ENCODE data around the gene POGZ. TPM values are rescaled to one million over a fixed set of nuclear protein-coding genes. Genes with fewer than 3 reads are reported as not detected.

The POGZ gene
- total RNA-seq, 1 experiment from 2014 or later, result 98.4 TPM

DNA sequence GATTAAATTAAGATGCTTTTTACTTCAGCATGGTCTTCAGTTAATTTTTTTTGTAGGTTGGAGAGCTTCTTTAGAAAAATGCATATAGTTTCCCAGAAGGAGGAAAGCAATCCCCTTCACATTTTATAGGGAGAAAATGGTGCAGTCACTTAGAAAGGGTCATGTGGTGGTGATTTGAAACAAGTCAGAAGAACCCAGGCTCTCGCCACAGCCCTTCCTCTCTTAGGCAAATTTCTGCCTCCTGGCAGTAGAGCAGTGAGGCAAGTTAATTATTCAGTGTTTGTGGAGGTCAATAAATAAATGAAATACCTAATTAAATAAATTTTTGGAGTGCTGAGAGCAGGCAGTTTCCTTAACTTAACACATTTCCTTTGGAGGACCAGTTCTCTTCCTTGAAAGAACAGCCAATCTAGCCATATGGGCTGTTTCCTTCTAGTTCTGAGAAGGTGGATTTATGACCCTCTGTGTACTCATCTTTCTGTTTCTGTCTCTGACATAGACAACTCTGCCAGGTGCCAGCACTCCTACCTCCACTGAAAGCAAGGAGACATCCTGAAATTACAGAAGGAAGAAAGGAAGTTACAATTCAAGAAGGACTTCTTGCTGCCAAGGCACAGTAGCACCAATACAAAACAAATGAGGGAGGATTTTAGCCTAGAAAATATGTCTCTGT is 19.0 kb upstream of the POGZ start:
- POLR2A ChIA-PET (ENCODE audit: low non-redundant PET), result no interaction called here
- peaks cover 6% of the 10 kb centered on the region for H3K4me1 ChIP-seq (ENCODE audit: insufficient read depth, low read length, poor library complexity, severe bottlenecking)
- CTCF ChIA-PET, result no interaction called here
- H3K9me3 ChIP-seq (ENCODE audit: low read depth, low read length, poor library complexity, severe bottlenecking), result no peaks in the 10 kb centered on the region
- TF ChIP-seq, protein P1, sequence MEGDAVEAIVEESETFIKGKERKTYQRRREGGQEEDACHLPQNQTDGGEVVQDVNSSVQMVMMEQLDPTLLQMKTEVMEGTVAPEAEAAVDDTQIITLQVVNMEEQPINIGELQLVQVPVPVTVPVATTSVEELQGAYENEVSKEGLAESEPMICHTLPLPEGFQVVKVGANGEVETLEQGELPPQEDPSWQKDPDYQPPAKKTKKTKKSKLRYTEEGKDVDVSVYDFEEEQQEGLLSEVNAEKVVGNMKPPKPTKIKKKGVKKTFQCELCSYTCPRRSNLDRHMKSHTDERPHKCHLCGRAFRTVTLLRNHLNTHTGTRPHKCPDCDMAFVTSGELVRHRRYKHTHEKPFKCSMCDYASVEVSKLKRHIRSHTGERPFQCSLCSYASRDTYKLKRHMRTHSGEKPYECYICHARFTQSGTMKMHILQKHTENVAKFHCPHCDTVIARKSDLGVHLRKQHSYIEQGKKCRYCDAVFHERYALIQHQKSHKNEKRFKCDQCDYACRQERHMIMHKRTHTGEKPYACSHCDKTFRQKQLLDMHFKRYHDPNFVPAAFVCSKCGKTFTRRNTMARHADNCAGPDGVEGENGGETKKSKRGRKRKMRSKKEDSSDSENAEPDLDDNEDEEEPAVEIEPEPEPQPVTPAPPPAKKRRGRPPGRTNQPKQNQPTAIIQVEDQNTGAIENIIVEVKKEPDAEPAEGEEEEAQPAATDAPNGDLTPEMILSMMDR (conservative IDR thresholded peaks at IDR 0.05; ENCODE audit: low read depth, low read length), result no peak
- no peak for TF ChIP-seq EZH2 (IDR thresholded peaks at IDR 0.05; ENCODE audit: borderline replicate concordance, low read depth, low read length, poor library complexity, severe bottlenecking)
- no peaks in the 10 kb centered on the region for H3K36me3 ChIP-seq (ENCODE audit: insufficient read depth, low read length, poor library complexity, severe bottlenecking)
- no TSS peak for BruUV-seq (replicated peaks)
- DNase-seq (ENCODE audit: low spot score), result no peak
- no peak overlapping the region for H3K4me3 ChIP-seq (ENCODE audit: low read depth, low read length, poor library complexity, severe bottlenecking)
- no peak overlapping the region for H3K27ac ChIP-seq (ENCODE audit: low read depth, low read length, poor library complexity, severe bottlenecking)
- H3K27me3 ChIP-seq (replicated peaks; ENCODE audit: insufficient read depth, low read depth, low read length, poor library complexity), result no peaks in the 10 kb centered on the region
- intact Hi-C loops (cut with micrococcal nuclease; ENCODE audit: unreplicated experiment), result no loop called here

DNA sequence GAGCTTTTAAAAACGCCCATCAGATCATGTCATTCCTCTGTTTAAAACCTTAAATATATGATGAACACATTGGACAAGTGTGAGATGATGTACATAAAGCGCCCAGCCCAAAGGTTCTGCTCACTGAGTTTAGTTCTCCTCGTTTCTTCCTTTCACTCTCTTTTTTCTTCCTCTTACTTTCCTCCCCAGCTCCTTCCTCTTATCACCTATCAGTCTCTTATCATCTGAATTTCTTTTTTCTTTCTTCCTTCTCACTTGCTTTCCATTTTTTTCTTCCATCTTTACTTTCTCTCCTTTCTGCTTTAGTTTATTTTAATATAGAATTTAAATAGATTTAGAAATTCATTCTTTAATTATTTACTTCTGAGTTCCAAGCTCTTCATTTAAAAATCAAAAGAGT is 17.8 kb upstream of the POGZ start:
- Histone ChIP-seq H3K36me3 (ENCODE audit: insufficient read depth, low read length, poor library complexity, severe bottlenecking) (no peaks in the 10 kb centered on the region), H3K27ac (ENCODE audit: low read depth, low read length, poor library complexity, severe bottlenecking) (no peak overlapping the region), H3K4me1 (ENCODE audit: insufficient read depth, low read length, poor library complexity, severe bottlenecking) (peaks cover 6% of the 10 kb centered on the region), H3K4me3 (ENCODE audit: low read depth, low read length, poor library complexity, severe bottlenecking) (no peak overlapping the region), H3K27me3 (replicated peaks; ENCODE audit: insufficient read depth, low read depth, low read length, poor library complexity) (no peaks in the 10 kb centered on the region), H3K9me3 (ENCODE audit: low read depth, low read length, poor library complexity, severe bottlenecking) (no peaks in the 10 kb centered on the region)
- CTCF ChIA-PET, result no interaction called here
- POLR2A ChIA-PET (ENCODE audit: low non-redundant PET), result no interaction called here
- BruUV-seq (replicated peaks), result no TSS peak
- no peak for DNase-seq (ENCODE audit: low spot score)
- intact Hi-C loops (cut with micrococcal nuclease; ENCODE audit: unreplicated experiment), result no loop called here
- TF ChIP-seq, protein P1 (conservative IDR thresholded peaks at IDR 0.05; ENCODE audit: low read depth, low read length), result no peak
- no peak for TF ChIP-seq EZH2 (IDR thresholded peaks at IDR 0.05; ENCODE audit: borderline replicate concordance, low read depth, low read length, poor library complexity, severe bottlenecking)

DNA sequence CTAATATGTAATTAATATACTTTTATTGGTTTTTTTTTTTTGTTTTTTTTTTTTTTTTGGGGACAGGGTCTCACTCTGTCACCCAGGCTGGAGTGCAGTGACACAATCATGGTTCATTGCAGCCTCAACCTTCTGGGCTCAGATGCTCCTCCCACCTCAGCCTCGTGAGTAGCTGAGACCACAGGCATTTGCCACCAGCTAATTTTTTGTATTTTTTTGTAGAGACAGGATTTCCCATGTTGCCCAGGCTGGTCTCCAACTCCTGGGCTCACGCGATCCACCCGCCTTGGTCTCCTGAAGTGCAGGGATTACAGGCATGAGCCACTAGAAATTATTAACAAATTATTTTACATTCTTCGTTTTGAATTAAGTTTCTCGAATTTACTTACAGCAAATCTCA is 16.8 kb upstream of the POGZ start:
- no peaks in the 10 kb centered on the region for H3K9me3 ChIP-seq (ENCODE audit: low read depth, low read length, poor library complexity, severe bottlenecking)
- no peak overlapping the region for H3K4me3 ChIP-seq (ENCODE audit: low read depth, low read length, poor library complexity, severe bottlenecking)
- no TSS peak for BruUV-seq (replicated peaks)
- no peak for DNase-seq (ENCODE audit: low spot score)
- no peak overlapping the region for H3K27ac ChIP-seq (ENCODE audit: low read depth, low read length, poor library complexity, severe bottlenecking)
- no peaks in the 10 kb centered on the region for H3K36me3 ChIP-seq (ENCODE audit: insufficient read depth, low read length, poor library complexity, severe bottlenecking)
- no peaks in the 10 kb centered on the region for H3K27me3 ChIP-seq (replicated peaks; ENCODE audit: insufficient read depth, low read depth, low read length, poor library complexity)
- peaks cover 6% of the 10 kb centered on the region for H3K4me1 ChIP-seq (ENCODE audit: insufficient read depth, low read length, poor library complexity, severe bottlenecking)
- CTCF ChIA-PET, result no interaction called here
- intact Hi-C loops (cut with micrococcal nuclease; ENCODE audit: unreplicated experiment), result no loop called here
- POLR2A ChIA-PET (ENCODE audit: low non-redundant PET), result no interaction called here
- TF ChIP-seq EZH2 (IDR thresholded peaks at IDR 0.05; ENCODE audit: borderline replicate concordance, low read depth, low read length, poor library complexity, severe bottlenecking), result no peak
- TF ChIP-seq, protein P1 (conservative IDR thresholded peaks at IDR 0.05; ENCODE audit: low read depth, low read length), result no peak
